Gastrocnemius medialis (tissue), 4 donors: ENCODE data around the gene PDZD7. TPM values are rescaled to one million over a fixed set of nuclear protein-coding genes. Genes with fewer than 3 reads are reported as not detected.

Experiments
- ATAC-seq, 2 donors: fragments of 150-250 bp; one replicate each; pipeline ENCODE4 v1.9.1; 2016
- DNase-seq, 2 donors: peaks; one replicate each; pipeline ENCODE4 v3.0.0-alpha.2; 2019
- H3K27ac ChIP-seq, 4 donors: fragments of 200-600 bp; sonication (generic); 1 replicate in 1 of 4; 2 replicates in 3 of 4; pipeline ENCODE4 v1.5.1; 2016 to 2018; ENCODE audit warnings: mild to moderate bottlenecking in 2 of 4, moderate library complexity in 1 of 4
- H3K27me3 ChIP-seq, 3 donors: fragments of 200-600 bp; sonication (generic) in 2 of 3; 1 replicate in 1 of 3; 2 replicates in 2 of 3; pipeline versions ENCODE4 v1.5.1 to v1.6.0; 2016 to 2019; ENCODE audit warnings: mild to moderate bottlenecking in 1 of 3, moderate library complexity in 1 of 3
- H3K36me3 ChIP-seq, 2 donors: fragments of 200-600 bp; sonication (generic) in 1 of 2; one replicate each; pipeline ENCODE4 v1.5.1; 2017 to 2018
- H3K4me1 ChIP-seq, 2 donors: fragments of 200-600 bp; sonication (generic) in 1 of 2; one replicate each; pipeline ENCODE4 v1.5.1; 2016 to 2017; ENCODE audit warnings: mild to moderate bottlenecking in 2 of 2
- H3K4me3 ChIP-seq, 4 donors: fragments of 200-600 bp; sonication (generic) in 3 of 4; 1 replicate in 1 of 4; 2 replicates in 3 of 4; pipeline ENCODE4 v1.5.1; 2016 to 2019; ENCODE audit warnings: mild to moderate bottlenecking in 2 of 4
- H3K9me3 ChIP-seq, 3 donors: fragments of 200-600 bp; sonication (generic) in 2 of 3; 1 replicate in 1 of 3; 2 replicates in 2 of 3; pipeline ENCODE4 v1.5.1; 2016 to 2019
- POLR2A ChIP-seq, 2 donors: fragments of 450-650 bp; IDR thresholded peaks; one replicate each; pipeline ENCODE4 v1.6.1; 2017; ENCODE audit warnings: antibody characterized with exemption in 2 of 2, mild to moderate bottlenecking in 2 of 2, moderate library complexity in 2 of 2
- in situ Hi-C, 4 donors: fragments of 200-750 bp; cut with MboI; loops; one replicate each; pipeline versions ENCODE4 v1.15.0 to v1.8.0; 2017; ENCODE audit warnings: low sequenced_read_pairs in 4 of 4
- intact Hi-C: fragments of 100-400 bp; cut with DNase I; formaldehyde crosslinking; loops from one replicate; pipeline ENCODE4 v1.15.1; 2023; ENCODE audit warnings: low total_unique reads
- total RNA-seq, 4 donors: library from RNA; depleted of rRNA; stranded (reverse); fragments of >200 nt; gene quantifications; one replicate each; pipeline versions ENCODE4 v1.1.0 to v1.2.3, GENCODE V29; 2016
- TF ChIP-seq, protein P1 (sequence below), 5 experiments: fragments of 450-650 bp in 3 of 5; fragments of 200-600 bp in 2 of 5; sonication (generic) in 2 of 5; IDR thresholded peaks in 4 of 5; conservative IDR thresholded peaks in 1 of 5; 1 replicate in 4 of 5; 2 replicates in 1 of 5; pipeline ENCODE4 v1.5.1; 2016 to 2019; ENCODE audit warnings: antibody characterized with exemption in 5 of 5, mild to moderate bottlenecking in 3 of 5, moderate library complexity in 3 of 5

Gene PDZD7
- total RNA-seq, 4 donors from 2014 or later: 0.11 TPM; not detected in 3

DNA sequence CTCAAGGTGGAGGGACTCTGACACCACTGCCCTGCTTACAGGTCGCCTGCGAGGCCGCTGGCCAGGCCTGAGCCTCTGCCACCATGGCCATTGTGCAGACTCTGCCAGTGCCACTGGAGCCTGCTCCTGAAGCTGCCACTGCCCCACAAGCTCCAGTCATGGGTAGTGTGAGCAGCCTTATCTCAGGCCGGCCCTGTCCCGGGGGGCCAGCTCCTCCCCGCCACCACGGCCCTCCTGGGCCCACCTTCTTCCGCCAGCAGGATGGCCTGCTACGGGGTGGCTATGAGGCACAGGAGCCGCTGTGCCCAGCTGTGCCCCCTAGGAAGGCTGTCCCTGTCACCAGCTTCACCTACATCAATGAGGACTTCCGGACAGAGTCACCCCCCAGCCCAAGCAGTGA, 28.5 kb downstream of the PDZD7 start:
- TF ChIP-seq, protein P1, sequence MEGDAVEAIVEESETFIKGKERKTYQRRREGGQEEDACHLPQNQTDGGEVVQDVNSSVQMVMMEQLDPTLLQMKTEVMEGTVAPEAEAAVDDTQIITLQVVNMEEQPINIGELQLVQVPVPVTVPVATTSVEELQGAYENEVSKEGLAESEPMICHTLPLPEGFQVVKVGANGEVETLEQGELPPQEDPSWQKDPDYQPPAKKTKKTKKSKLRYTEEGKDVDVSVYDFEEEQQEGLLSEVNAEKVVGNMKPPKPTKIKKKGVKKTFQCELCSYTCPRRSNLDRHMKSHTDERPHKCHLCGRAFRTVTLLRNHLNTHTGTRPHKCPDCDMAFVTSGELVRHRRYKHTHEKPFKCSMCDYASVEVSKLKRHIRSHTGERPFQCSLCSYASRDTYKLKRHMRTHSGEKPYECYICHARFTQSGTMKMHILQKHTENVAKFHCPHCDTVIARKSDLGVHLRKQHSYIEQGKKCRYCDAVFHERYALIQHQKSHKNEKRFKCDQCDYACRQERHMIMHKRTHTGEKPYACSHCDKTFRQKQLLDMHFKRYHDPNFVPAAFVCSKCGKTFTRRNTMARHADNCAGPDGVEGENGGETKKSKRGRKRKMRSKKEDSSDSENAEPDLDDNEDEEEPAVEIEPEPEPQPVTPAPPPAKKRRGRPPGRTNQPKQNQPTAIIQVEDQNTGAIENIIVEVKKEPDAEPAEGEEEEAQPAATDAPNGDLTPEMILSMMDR (IDR thresholded peaks at IDR 0.05 in 4 of 5, conservative IDR thresholded peaks at IDR 0.05 in 1 of 5): no peak
- no peak for TF ChIP-seq POLR2A (IDR thresholded peaks at IDR 0.05)
- peaks cover 0 to 31% of the 10 kb centered on the region in 2 donors for H3K36me3 ChIP-seq
- peak overlapping the region; percentile 95 to 100 (median 98) for H3K27ac ChIP-seq
- DNase-seq (no peak), ATAC-seq (no peak)
- H3K4me3 ChIP-seq: no peak overlapping the region
- no peaks in the 10 kb centered on the region for H3K9me3 ChIP-seq
- intact Hi-C loops (no loop called here), in situ Hi-C loops (no loop called here)
- H3K4me1 ChIP-seq: peaks cover 41 to 52% of the 10 kb centered on the region in 2 donors
- no peaks in the 10 kb centered on the region for H3K27me3 ChIP-seq

DNA sequence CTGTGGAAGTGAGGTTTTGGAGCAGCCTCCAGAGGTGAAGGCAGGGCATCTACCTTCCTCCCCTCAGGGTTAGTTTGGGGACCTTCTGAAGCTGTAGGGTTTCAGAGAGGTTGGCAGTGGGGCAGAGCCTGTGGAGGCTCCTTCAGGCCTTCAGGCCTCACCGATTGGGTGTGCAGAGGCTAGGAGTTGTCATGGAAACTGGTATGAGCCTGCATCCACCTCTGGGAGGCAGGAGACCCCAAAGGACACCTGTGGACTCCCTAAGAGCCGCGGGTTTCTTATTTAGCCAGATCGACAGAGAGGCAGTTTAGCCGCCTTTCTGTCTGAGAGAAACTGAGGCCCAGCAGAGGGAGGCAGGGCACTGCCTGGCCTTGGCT, 29.3 kb downstream of the PDZD7 start:
- peak overlapping the region; percentile 95 to 100 (median 98) for H3K27ac ChIP-seq
- peaks cover 0 to 23% of the 10 kb centered on the region in 2 donors for H3K36me3 ChIP-seq
- no peaks in the 10 kb centered on the region for H3K27me3 ChIP-seq
- TF ChIP-seq, protein P1 (IDR thresholded peaks at IDR 0.05 in 4 of 5, conservative IDR thresholded peaks at IDR 0.05 in 1 of 5): no peak
- no peak for TF ChIP-seq POLR2A (IDR thresholded peaks at IDR 0.05)
- DNase-seq: no peak
- ATAC-seq: no peak
- in situ Hi-C loops (no loop called here), intact Hi-C loops (no loop called here)
- peak overlapping the region in 3 of 4 donors; percentile 30 to 94 (median 77) for H3K4me3 ChIP-seq
- peaks cover 38 to 50% of the 10 kb centered on the region in 2 donors for H3K4me1 ChIP-seq
- no peaks in the 10 kb centered on the region for H3K9me3 ChIP-seq

DNA sequence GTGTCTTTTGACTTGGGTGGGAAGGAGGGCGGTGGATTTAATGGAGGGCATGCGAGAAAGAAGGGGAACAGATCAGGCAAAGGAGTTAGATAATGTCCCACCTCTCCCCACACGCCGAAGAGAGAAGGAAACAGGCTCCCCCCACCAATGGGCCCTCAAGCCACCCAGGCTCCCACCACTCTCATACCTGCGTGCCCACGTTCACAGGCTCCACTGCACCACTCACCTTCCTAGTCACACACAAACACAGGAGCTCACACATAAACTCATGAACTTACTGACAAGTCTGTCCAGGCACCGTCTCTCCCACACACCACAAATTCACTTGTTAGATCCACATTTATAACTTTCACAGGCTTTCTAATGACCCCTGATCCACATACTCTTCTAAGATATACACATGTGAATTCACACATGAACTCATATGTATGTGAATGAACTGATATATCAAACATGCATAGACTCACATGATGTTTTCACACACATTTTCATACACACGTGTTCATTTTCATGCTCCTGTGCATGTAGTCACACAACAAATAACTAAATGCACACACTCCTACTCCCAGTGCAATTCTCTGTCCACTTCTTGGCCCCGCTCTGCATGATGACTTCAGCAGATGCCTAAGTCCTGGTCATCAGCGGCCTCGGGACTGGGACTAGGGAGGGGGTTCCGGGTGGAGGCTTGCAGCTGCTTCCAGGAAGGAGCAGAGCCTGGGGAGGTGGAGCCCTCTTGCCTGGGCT, 29.8 kb downstream of the PDZD7 start:
- H3K27ac ChIP-seq: peak overlapping the region; percentile 95 to 100 (median 98)
- H3K27me3 ChIP-seq: no peaks in the 10 kb centered on the region
- peak overlapping the region; percentile 64 to 94 (median 78) for H3K4me3 ChIP-seq
- peaks cover 0 to 19% of the 10 kb centered on the region in 2 donors for H3K36me3 ChIP-seq
- no peaks in the 10 kb centered on the region for H3K9me3 ChIP-seq
- H3K4me1 ChIP-seq: peaks cover 38 to 54% of the 10 kb centered on the region in 2 donors
- ATAC-seq (peak; percentile 37 to 56), DNase-seq (peak; percentile 90 to 93)
- TF ChIP-seq, protein P1 (IDR thresholded peaks at IDR 0.05 in 4 of 5, conservative IDR thresholded peaks at IDR 0.05 in 1 of 5): no peak
- peak; percentile 75 to 80 for TF ChIP-seq POLR2A (IDR thresholded peaks at IDR 0.05)
- in situ Hi-C loops (no loop called here), intact Hi-C loops (no loop called here)

GRCh38 chr10:101000127-101000914, 30.6 kb downstream of the PDZD7 start:
- peaks cover 0 to 12% of the 10 kb centered on the region in 2 donors for H3K36me3 ChIP-seq
- in situ Hi-C loops: no loop called here
- peak overlapping the region; percentile 95 to 100 (median 98) for H3K27ac ChIP-seq
- H3K4me1 ChIP-seq: peaks cover 38 to 54% of the 10 kb centered on the region in 2 donors
- intact Hi-C loops: no loop called here
- no peak for TF ChIP-seq POLR2A (IDR thresholded peaks at IDR 0.05)
- TF ChIP-seq, protein P1 (IDR thresholded peaks at IDR 0.05 in 4 of 5, conservative IDR thresholded peaks at IDR 0.05 in 1 of 5): no peak
- DNase-seq: no peak
- H3K4me3 ChIP-seq: peak overlapping the region; percentile 64 to 94 (median 78)
- no peak for ATAC-seq
- no peaks in the 10 kb centered on the region for H3K27me3 ChIP-seq
- H3K9me3 ChIP-seq: no peaks in the 10 kb centered on the region
